Measurements from ENCODE around the gene MAGOHB. TPM values are rescaled to one million over a fixed set of nuclear protein-coding genes. Genes with fewer than 3 reads are reported as not detected.
"Not testable (repeated sequence)": the region's sequence is repeated elsewhere in the genome, so short reads cannot be mapped to it uniquely, and the experiment has no call there.

Gene MAGOHB
- total RNA-seq, 2 donors from 2014 or later: 5.5 to 6.2 TPM

GRCh38 chr12:10618338-10618987 lies 5.1 kb upstream of the MAGOHB start:
- H3K9me3 ChIP-seq: no peaks in the 10 kb centered on the region
- H3K36me3 ChIP-seq: no peaks in the 10 kb centered on the region
- peaks cover 0 to 5% of the 10 kb centered on the region in 2 donors for H3K4me1 ChIP-seq
- TF ChIP-seq CTCF (IDR thresholded peaks at IDR 0.05): no peak
- H3K27me3 ChIP-seq: no peaks in the 10 kb centered on the region
- H3K4me3 ChIP-seq: no peak overlapping the region
- no peak for DNase-seq (ENCODE audit: low spot score)
- H3K27ac ChIP-seq: no peak overlapping the region

GRCh38 chr12:10617863-10618262 lies 4.5 kb upstream of the MAGOHB start:
- H3K36me3 ChIP-seq: no peaks in the 10 kb centered on the region
- no peaks in the 10 kb centered on the region for H3K9me3 ChIP-seq
- H3K4me3 ChIP-seq: no peak overlapping the region
- peaks cover 0 to 7% of the 10 kb centered on the region in 2 donors for H3K4me1 ChIP-seq
- no peak for DNase-seq (ENCODE audit: low spot score)
- no peak overlapping the region for H3K27ac ChIP-seq
- TF ChIP-seq CTCF (IDR thresholded peaks at IDR 0.05): no peak
- H3K27me3 ChIP-seq: no peaks in the 10 kb centered on the region

GRCh38 chr12:10615532-10615931 lies 2.1 kb upstream of the MAGOHB start:
- Histone ChIP-seq H3K27me3 (no peaks in the 10 kb centered on the region), H3K27ac (no peak overlapping the region), H3K9me3 (no peaks in the 10 kb centered on the region), H3K4me1 (peaks cover 0 to 19% of the 10 kb centered on the region in 2 donors), H3K4me3 (no peak overlapping the region), H3K36me3 (no peaks in the 10 kb centered on the region)
- no peak for TF ChIP-seq CTCF (IDR thresholded peaks at IDR 0.05)
- no peak for DNase-seq (ENCODE audit: low spot score)

- peak overlapping the region; percentile 90 for H3K4me3 ChIP-seq
- no peaks in the 10 kb centered on the region for H3K27me3 ChIP-seq
- TF ChIP-seq CTCF (IDR thresholded peaks at IDR 0.05): no peak
- H3K36me3 ChIP-seq: no peaks in the 10 kb centered on the region
- peaks cover 0 to 19% of the 10 kb centered on the region in 2 donors for H3K4me1 ChIP-seq
- peak overlapping the region; percentile 90 to 95 for H3K27ac ChIP-seq
- DNase-seq (ENCODE audit: low spot score): no peak
- no peaks in the 10 kb centered on the region for H3K9me3 ChIP-seq
Observed at GRCh38 chr12:10614056-10614370, 604 bp upstream of the MAGOHB start.

GRCh38 chr12:10612984-10613348 lies 443 bp downstream of the MAGOHB start:
- peak overlapping the region; percentile 90 to 95 for H3K27ac ChIP-seq
- no peaks in the 10 kb centered on the region for H3K27me3 ChIP-seq
- H3K9me3 ChIP-seq: no peaks in the 10 kb centered on the region
- H3K4me3 ChIP-seq: peak overlapping the region; percentile 90
- H3K36me3 ChIP-seq: peaks cover 6% of the 10 kb centered on the region
- peaks cover 0 to 19% of the 10 kb centered on the region in 2 donors for H3K4me1 ChIP-seq
- no peak for TF ChIP-seq CTCF (IDR thresholded peaks at IDR 0.05)
- no peak for DNase-seq (ENCODE audit: low spot score)

- TF ChIP-seq CTCF (IDR thresholded peaks at IDR 0.05): no peak
- H3K27me3 ChIP-seq: no peaks in the 10 kb centered on the region
- H3K27ac ChIP-seq: peak overlapping the region in 1 of 2 donors; percentile 95
Observed at GRCh38 chr12:10612110-10612509, 1.3 kb downstream of the MAGOHB start.

GRCh38 chr12:10611258-10611657 lies 2.2 kb downstream of the MAGOHB start:
- not testable (repeated sequence) for H3K4me3 ChIP-seq; H3K27me3 ChIP-seq; H3K9me3 ChIP-seq; DNase-seq (ENCODE audit: low spot score); H3K36me3 ChIP-seq; H3K27ac ChIP-seq
- H3K4me1 ChIP-seq: peaks cover 0 to 19% of the 10 kb centered on the region in 2 donors

More at GRCh38 chr12:10612110-10612509, 1.3 kb downstream of the MAGOHB start:
- Histone ChIP-seq H3K9me3 (no peaks in the 10 kb centered on the region), H3K4me1 (peaks cover 0 to 19% of the 10 kb centered on the region in 2 donors), H3K36me3 (peaks cover 6% of the 10 kb centered on the region), H3K4me3 (no peak overlapping the region)
- no peak for DNase-seq (ENCODE audit: low spot score)

Data from right atrium auricular region (tissue), 2 donors.